ENCODE data around the gene ACACA. TPM values are rescaled to one million over a fixed set of nuclear protein-coding genes. Genes with fewer than 3 reads are reported as not detected.
A peak's percentile ranks its signal among the peaks of the same experiment; 100 is the strongest.

Gene ACACA
- total and polyA plus RNA-seq, 9 of the 15 experiments (the other 6 are each of a cell fraction or from before 2014, with no cell fraction given), result 35.9 to 135 (median 88.4) TPM

- TF ChIP-seq PPARD (CRISPR knock-in tag; IDR thresholded peaks at IDR 0.05) (no peak), MAFG (tag; conservative IDR thresholded peaks at IDR 0.05) (no peak), ZNF644 (tag; IDR thresholded peaks at IDR 0.05; ENCODE audit: low read depth) (peak; percentile 93), NKRF (IDR thresholded peaks at IDR 0.05; ENCODE audit: borderline replicate concordance) (no peak), CREM (IDR thresholded peaks at IDR 0.05; ENCODE audit: low read depth) (0 out of 2 replicates have a peak, but pooled peaks have one; percentile 33), ATF7 (IDR thresholded peaks at IDR 0.05) (peak; percentile 41; the same call in 1 of the 2 replicates), ZNF655 (CRISPR knock-in tag; IDR thresholded peaks at IDR 0.05) (no peak), SRSF1 (IDR thresholded peaks at IDR 0.05; ENCODE audit: low read depth, low read length) (no peak), ZNF280A (IDR thresholded peaks at IDR 0.05; ENCODE audit: low read depth, partially characterized antibody) (no peak), SMAD4 (CRISPR knock-in tag; conservative IDR thresholded peaks at IDR 0.05) (peak; percentile 28), REST (IDR thresholded peaks at IDR 0.05; ENCODE audit: borderline replicate concordance) (0 out of 2 replicates have a peak, but pooled peaks have one; percentile 9), REST (CRISPR knock-in tag; IDR thresholded peaks at IDR 0.05; ENCODE audit: low read depth) (0 out of 2 replicates have a peak, but pooled peaks have one; percentile 51), DMBX1 (CRISPR knock-in tag; IDR thresholded peaks at IDR 0.05; ENCODE audit: borderline replicate concordance) (peak; percentile 32; the same call in 1 of the 2 replicates)
Measured at GRCh38 chr17:37406635-37407461, at the start of gene ACACA, which contains the start of gene TADA2A (continued).

All from K562 (cell line).